Neuronal stem cell (in vitro differentiated cells): ENCODE measurements around the gene KAZN.
A peak's percentile ranks its signal among the peaks of the same experiment; 100 is the strongest.

Experiments used
- DNase-seq: peaks from one replicate; pipeline ENCODE4 v3.0.0-alpha.2; 2013; ENCODE audit warnings: low spot score
- H2AFZ ChIP-seq: one replicate; pipeline ENCODE4 v1.6.1; 2013; ENCODE audit warnings: mild to moderate bottlenecking, low read length, inconsistent platforms
- H2AK5ac ChIP-seq: 2 replicates; pipeline ENCODE4 v1.6.1; 2013; ENCODE audit warnings: low read depth, mild to moderate bottlenecking, inconsistent platforms, low read length, moderate library complexity, mixed read lengths
- H2BK120ac ChIP-seq: 2 replicates; pipeline ENCODE4 v1.6.1; 2013; ENCODE audit warnings: low read depth, mild to moderate bottlenecking, inconsistent platforms, low read length, moderate library complexity, mixed read lengths
- H2BK12ac ChIP-seq: one replicate; pipeline ENCODE4 v1.6.1; 2013; ENCODE audit warnings: low read length, inconsistent platforms
- H2BK15ac ChIP-seq: 2 replicates; pipeline ENCODE4 v1.6.1; 2013; ENCODE audit warnings: mild to moderate bottlenecking, low read length, inconsistent platforms, mixed read lengths
- H2BK5ac ChIP-seq: one replicate; pipeline ENCODE4 v1.6.1; 2013; ENCODE audit warnings: inconsistent platforms, mild to moderate bottlenecking, low read length, moderate library complexity
- H3K14ac ChIP-seq: one replicate; pipeline ENCODE4 v1.6.1; 2013; ENCODE audit warnings: low read length, inconsistent platforms
- H3K18ac ChIP-seq: 2 replicates; pipeline ENCODE4 v1.6.1; 2013; ENCODE audit warnings: low read length, inconsistent platforms
- H3K23ac ChIP-seq: 2 replicates; pipeline ENCODE4 v1.6.1; 2013; ENCODE audit warnings: low read depth, mild to moderate bottlenecking, mixed read lengths, low read length, inconsistent platforms; ENCODE audit not compliant: poor library complexity
- H3K27ac ChIP-seq: replicated peaks from 3 replicates; pipeline ENCODE4 v1.5.1; 2013; ENCODE audit warnings: low read length, inconsistent platforms
- H3K27me3 ChIP-seq, 3 experiments: 2 replicates each; pipeline ENCODE4 v1.6.1; 2013; ENCODE audit warnings: low read length in 3 of 3, mild to moderate bottlenecking in 2 of 3, inconsistent platforms in 1 of 3, low read depth in 1 of 3, mixed read lengths in 1 of 3, moderate library complexity in 1 of 3; ENCODE audit not compliant: control insufficient read depth in 3 of 3, insufficient read depth in 3 of 3
- H3K36me3 ChIP-seq, 2 donors: replicated peaks in 1 of 2; 2 replicates each; pipeline ENCODE4 v1.6.1; 2013; ENCODE audit warnings: low read length in 2 of 2; ENCODE audit not compliant: control insufficient read depth in 2 of 2, insufficient read depth in 2 of 2
- H3K4ac ChIP-seq: 2 replicates; pipeline ENCODE4 v1.6.1; 2013; ENCODE audit warnings: inconsistent platforms, mild to moderate bottlenecking, low read length, moderate library complexity
- H3K4me1 ChIP-seq, 2 donors: 1 replicate in 1 of 2; 2 replicates in 1 of 2; pipeline ENCODE4 v1.6.1; 2013; ENCODE audit warnings: low read length in 2 of 2, low read depth in 1 of 2; ENCODE audit not compliant: control insufficient read depth in 2 of 2, insufficient read depth in 1 of 2
- H3K4me2 ChIP-seq: one replicate; pipeline ENCODE4 v1.6.1; 2013; ENCODE audit warnings: mild to moderate bottlenecking, low read length, inconsistent platforms; ENCODE audit not compliant: insufficient read depth, poor library complexity, severe bottlenecking
- H3K4me3 ChIP-seq, 2 donors: 2 replicates each; pipeline ENCODE4 v1.5.1; 2013; ENCODE audit warnings: low read length in 2 of 2, mild to moderate bottlenecking in 2 of 2, inconsistent platforms in 1 of 2, moderate library complexity in 1 of 2
- H3K79me1 ChIP-seq: one replicate; pipeline ENCODE4 v1.6.1; 2013; ENCODE audit warnings: low read depth, mild to moderate bottlenecking, inconsistent platforms, low read length, moderate library complexity
- H3K9ac ChIP-seq: one replicate; pipeline ENCODE4 v1.6.1; 2013; ENCODE audit warnings: mild to moderate bottlenecking, low read depth, low read length, inconsistent platforms; ENCODE audit not compliant: poor library complexity
- H3K9me3 ChIP-seq, 2 donors: replicated peaks in 1 of 2; 2 replicates each; pipeline versions ENCODE3 to v1.6.1; 2013; ENCODE audit warnings: low read length in 2 of 2, mild to moderate bottlenecking in 2 of 2, inconsistent platforms in 1 of 2, low read depth in 1 of 2, mixed read lengths in 1 of 2, moderate library complexity in 1 of 2; ENCODE audit not compliant: control insufficient read depth in 2 of 2, insufficient read depth in 1 of 2
- H4K8ac ChIP-seq: one replicate; pipeline ENCODE4 v1.6.1; 2013; ENCODE audit warnings: low read depth, mild to moderate bottlenecking, inconsistent platforms, low read length, moderate library complexity
- H4K91ac ChIP-seq: one replicate; pipeline ENCODE4 v1.6.1; 2013; ENCODE audit warnings: low read length, low read depth, mild to moderate bottlenecking, inconsistent platforms; ENCODE audit not compliant: poor library complexity
- WGBS, 2 donors: extraction: QIAGEN DNeasy Blood & Tissue Kit; methylation state at CpG; one replicate each; pipeline ENCODE4 v1.1.7; 2013; ENCODE audit warnings: missing lambda C conversion rate in 2 of 2, mixed read lengths in 1 of 2; ENCODE audit not compliant: insufficient read length in 2 of 2, insufficient replicate concordance in 1 of 2; ENCODE audit errors: extremely low coverage in 2 of 2; 5-methylcytosine and 5-hydroxymethylcytosine counted together

Gene KAZN

GRCh38 chr1:15124362-15125100 is 526.0 kb downstream of the KAZN start:
- H2BK5ac ChIP-seq: no peak overlapping the region
- H3K23ac ChIP-seq: no peak overlapping the region
- H3K27me3 ChIP-seq: no peaks in the 10 kb centered on the region
- no peak overlapping the region for H2BK15ac ChIP-seq
- H3K36me3 ChIP-seq: no peaks in the 10 kb centered on the region
- H3K4me1 ChIP-seq: no peaks in the 10 kb centered on the region
- no CpG with 5 or more reads among the region's 25 CpGs for WGBS, 2 donors
- no peak overlapping the region for H2AFZ ChIP-seq
- peaks cover 0 to under 1% of the 10 kb centered on the region in 2 donors for H3K9me3 ChIP-seq
- H4K8ac ChIP-seq: no peak overlapping the region
- no peak overlapping the region for H3K4me3 ChIP-seq
- no peak overlapping the region for H4K91ac ChIP-seq
- no peak overlapping the region for H2AK5ac ChIP-seq
- no peak overlapping the region for H3K18ac ChIP-seq
- H3K9ac ChIP-seq: peak overlapping the region; percentile 5
- H2BK120ac ChIP-seq: no peak overlapping the region
- no peak for DNase-seq
- no peak overlapping the region for H3K4ac ChIP-seq
- H3K4me2 ChIP-seq: no peak overlapping the region
- H3K14ac ChIP-seq: no peak overlapping the region
- no peak overlapping the region for H2BK12ac ChIP-seq
- H3K27ac ChIP-seq: no peak overlapping the region
- no peaks in the 10 kb centered on the region for H3K79me1 ChIP-seq

GRCh38 chr1:15125101-15125745 is 526.7 kb downstream of the KAZN start:
- Histone ChIP-seq H2BK5ac (no peak overlapping the region), H3K9ac (peak overlapping the region; percentile 5), H3K4me2 (no peak overlapping the region), H4K8ac (no peak overlapping the region), H2AFZ (no peak overlapping the region), H2BK120ac (no peak overlapping the region), H3K4me1 (no peaks in the 10 kb centered on the region), H3K27ac (no peak overlapping the region), H3K4ac (no peak overlapping the region), H4K91ac (no peak overlapping the region), H2AK5ac (no peak overlapping the region), H3K4me3 (no peak overlapping the region), H2BK15ac (no peak overlapping the region), H3K14ac (no peak overlapping the region), H3K79me1 (no peaks in the 10 kb centered on the region), H3K18ac (no peak overlapping the region), H3K9me3 (peaks cover 0 to 4% of the 10 kb centered on the region in 2 donors), H2BK12ac (no peak overlapping the region), H3K36me3 (no peaks in the 10 kb centered on the region), H3K23ac (no peak overlapping the region), H3K27me3 (no peaks in the 10 kb centered on the region)
- no CpG with 5 or more reads among the region's 7 CpGs for WGBS, 2 donors
- no peak for DNase-seq

- no peak overlapping the region for H4K91ac ChIP-seq
- H3K27ac ChIP-seq: no peak overlapping the region
- no peak overlapping the region for H3K23ac ChIP-seq
- no peak overlapping the region for H3K9ac ChIP-seq
- no peaks in the 10 kb centered on the region for H3K4me1 ChIP-seq
- no peak overlapping the region for H3K4me3 ChIP-seq
- no peak overlapping the region for H2BK12ac ChIP-seq
- no peak for DNase-seq
- no peak overlapping the region for H2AFZ ChIP-seq
- H2AK5ac ChIP-seq: no peak overlapping the region
- no peak overlapping the region for H3K4me2 ChIP-seq
- no peak overlapping the region for H2BK5ac ChIP-seq
- WGBS, 2 donors: no CpG with 5 or more reads among the region's 6 CpGs
- peaks cover 0 to 4% of the 10 kb centered on the region in 2 donors for H3K9me3 ChIP-seq
- H3K18ac ChIP-seq: no peak overlapping the region
- H3K27me3 ChIP-seq: peaks cover 0 to 14% (median 0%) of the 10 kb centered on the region in 3 experiments
- no peak overlapping the region for H3K14ac ChIP-seq
- H3K79me1 ChIP-seq: no peaks in the 10 kb centered on the region
- H3K36me3 ChIP-seq: no peaks in the 10 kb centered on the region
- H2BK120ac ChIP-seq: no peak overlapping the region
- no peak overlapping the region for H4K8ac ChIP-seq
- H3K4ac ChIP-seq: no peak overlapping the region
- H2BK15ac ChIP-seq: no peak overlapping the region
These were observed 529.6 kb downstream of the KAZN start for GRCh38 chr1:15128077-15128476.

GRCh38 chr1:15128520-15129313 is 530.2 kb downstream of the KAZN start:
- Histone ChIP-seq H2BK120ac (no peak overlapping the region), H3K27me3 (peaks cover 0 to 18% (median 0%) of the 10 kb centered on the region in 3 experiments), H3K14ac (no peak overlapping the region), H3K36me3 (no peaks in the 10 kb centered on the region), H4K91ac (no peak overlapping the region), H3K4ac (no peak overlapping the region), H4K8ac (no peak overlapping the region), H3K4me2 (no peak overlapping the region), H3K27ac (no peak overlapping the region), H3K4me1 (no peaks in the 10 kb centered on the region), H2AFZ (no peak overlapping the region), H2BK5ac (no peak overlapping the region), H3K18ac (peak overlapping the region; percentile 51), H3K4me3 (no peak overlapping the region), H2BK12ac (no peak overlapping the region), H2BK15ac (no peak overlapping the region), H3K9ac (peak overlapping the region; percentile 65), H3K23ac (no peak overlapping the region), H3K79me1 (no peaks in the 10 kb centered on the region), H2AK5ac (peak overlapping the region; percentile 1), H3K9me3 (peaks cover 0 to 4% of the 10 kb centered on the region in 2 donors)
- WGBS, 2 donors: no CpG with 5 or more reads among the region's 18 CpGs
- DNase-seq: peak; percentile 73
